HG03135 (cell line): ENCODE results near the gene LRRC26.
"Not testable (repeated sequence)": the region's sequence is repeated elsewhere in the genome, so short reads cannot be mapped to it uniquely, and the experiment has no call there.

Experiments used
- ATAC-seq: cut with Tn5 transposase; IDR thresholded peaks from one replicate; pipeline ENCODE4 v1.9.1; 2021; ENCODE audit warnings: mild to moderate bottlenecking, moderate library complexity; ENCODE audit not compliant: unreplicated experiment

Gene LRRC26

DNA sequence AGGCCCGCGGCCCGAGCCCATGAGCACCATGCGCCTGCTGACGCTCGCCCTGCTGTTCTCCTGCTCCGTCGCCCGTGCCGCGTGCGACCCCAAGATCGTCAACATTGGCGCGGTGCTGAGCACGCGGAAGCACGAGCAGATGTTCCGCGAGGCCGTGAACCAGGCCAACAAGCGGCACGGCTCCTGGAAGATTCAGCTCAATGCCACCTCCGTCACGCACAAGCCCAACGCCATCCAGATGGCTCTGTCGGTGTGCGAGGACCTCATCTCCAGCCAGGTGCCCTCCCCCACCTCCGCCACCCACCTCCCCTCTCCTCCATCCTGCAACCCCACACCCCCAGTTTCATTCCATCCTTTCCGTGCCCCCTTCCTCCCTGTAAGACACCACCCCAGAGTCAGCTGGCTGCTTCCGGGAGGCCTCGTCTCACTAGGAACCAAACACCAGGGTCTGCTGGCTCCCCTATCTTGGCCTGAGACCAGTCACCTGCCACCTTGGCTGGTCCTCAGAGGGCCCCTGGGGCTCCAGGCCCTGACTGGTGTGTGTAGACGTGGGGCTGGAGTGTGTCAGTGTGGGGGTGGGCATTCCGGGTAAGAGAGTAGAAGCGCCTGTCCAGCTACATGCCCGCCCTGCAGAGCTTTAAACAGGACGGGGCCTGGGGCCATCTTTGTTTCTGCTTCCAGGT is 30.2 kb downstream of the LRRC26 start:
- no peak for ATAC-seq

DNA sequence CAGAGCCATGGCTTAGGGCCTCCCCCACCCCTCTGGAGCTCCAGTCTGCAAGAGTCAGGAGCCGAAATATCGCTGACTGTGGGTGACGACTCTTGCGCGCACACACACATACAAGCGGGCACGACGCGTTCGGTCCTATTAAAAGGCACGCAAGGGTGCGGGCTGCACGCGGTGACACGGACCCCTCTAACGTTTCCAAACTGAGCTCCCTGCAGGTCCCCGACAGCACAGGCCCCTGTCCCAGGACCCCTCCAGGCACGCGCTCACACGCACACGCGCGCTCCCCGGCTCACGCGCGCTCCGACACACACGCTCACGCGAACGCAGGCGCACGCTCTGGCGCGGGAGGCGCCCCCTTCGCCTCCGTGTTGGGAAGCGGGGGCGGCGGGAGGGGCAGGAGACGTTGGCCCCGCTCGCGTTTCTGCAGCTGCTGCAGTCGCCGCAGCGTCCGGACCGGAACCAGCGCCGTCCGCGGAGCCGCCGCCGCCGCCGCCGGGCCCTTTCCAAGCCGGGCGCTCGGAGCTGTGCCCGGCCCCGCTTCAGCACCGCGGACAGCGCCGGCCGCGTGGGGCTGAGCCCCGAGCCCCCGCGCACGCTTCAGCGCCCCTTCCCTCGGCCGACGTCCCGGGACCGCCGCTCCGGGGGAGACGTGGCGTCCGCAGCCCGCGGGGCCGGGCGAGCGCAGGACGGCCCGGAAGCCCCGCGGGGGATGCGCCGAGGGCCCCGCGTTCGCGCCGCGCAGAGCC is 31.0 kb downstream of the LRRC26 start, which contains the start of gene GRIN1:
TSS of gene GRIN1 (plus strand) at position 433 of the 746 bp plus-strand sequence. CDS start 333 bp downstream, outside the sequence.
- no peak for ATAC-seq

DNA sequence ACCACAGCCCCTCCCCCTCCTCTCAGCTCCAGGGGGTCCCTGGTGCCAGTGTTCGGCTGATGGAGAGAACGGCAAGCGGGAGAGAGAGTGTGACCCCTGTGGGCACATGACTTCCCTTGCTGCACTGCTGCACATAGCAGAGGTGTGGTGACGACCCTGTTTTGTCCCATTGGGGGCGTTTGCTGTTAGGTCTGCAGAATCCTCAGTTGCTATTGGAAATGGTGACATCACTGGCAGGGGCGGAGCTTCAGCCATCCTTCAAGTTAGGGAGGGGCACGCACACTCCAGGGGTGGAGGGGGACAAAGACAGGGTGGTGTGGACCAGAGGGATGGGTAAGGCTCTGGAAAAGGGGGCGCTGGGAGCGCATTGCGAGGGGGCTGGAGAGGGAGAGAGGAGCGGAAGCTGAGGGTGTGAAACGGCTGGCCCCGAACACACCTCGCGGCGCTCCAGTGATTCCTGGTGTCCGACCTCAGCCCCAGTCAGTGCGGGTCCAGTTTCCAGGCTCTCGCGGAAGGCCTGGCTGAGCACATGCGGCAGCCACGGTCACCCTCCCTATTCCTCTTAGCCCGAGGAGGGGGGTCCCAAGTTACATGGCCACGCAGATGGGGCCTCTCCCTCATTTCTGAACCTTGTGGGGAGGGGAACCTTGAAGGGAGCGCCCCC is 31.7 kb downstream of the LRRC26 start:
- ATAC-seq: no peak

DNA sequence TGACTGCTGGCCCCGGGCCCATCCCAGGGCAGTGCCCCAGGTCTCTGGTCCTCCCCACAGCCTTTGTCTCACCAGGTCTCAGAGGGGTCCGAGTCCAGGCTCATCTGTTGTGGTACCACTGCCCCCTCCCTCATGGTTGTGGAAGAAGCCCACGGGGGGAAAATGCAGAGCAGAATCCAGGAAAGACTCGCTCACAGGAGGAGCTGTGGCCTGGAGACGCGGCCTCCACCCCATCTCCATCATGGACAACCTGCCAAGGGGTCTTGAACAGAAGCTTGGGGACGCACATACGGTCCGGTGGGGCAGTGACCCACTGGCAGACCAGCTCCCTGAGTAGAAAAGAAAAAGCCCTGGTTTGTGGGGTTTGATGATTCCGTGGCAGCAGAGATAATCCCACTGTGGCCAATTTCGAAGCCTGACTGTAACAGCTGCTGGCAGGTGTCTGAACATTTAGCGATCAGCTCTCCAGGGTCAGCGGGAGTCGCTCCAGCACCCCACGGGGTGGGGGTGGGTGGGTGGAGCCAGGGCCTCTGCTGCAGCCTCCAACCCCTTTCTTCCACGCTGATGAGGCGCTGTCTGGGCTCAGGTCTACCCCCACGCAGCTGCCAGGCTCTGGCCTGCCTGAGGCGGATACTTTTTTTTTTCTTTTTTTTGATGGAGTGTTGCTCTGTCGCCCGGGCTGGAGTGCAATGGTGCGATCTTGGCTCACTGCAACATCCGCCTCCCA is 32.8 kb downstream of the LRRC26 start:
- ATAC-seq: no peak

DNA sequence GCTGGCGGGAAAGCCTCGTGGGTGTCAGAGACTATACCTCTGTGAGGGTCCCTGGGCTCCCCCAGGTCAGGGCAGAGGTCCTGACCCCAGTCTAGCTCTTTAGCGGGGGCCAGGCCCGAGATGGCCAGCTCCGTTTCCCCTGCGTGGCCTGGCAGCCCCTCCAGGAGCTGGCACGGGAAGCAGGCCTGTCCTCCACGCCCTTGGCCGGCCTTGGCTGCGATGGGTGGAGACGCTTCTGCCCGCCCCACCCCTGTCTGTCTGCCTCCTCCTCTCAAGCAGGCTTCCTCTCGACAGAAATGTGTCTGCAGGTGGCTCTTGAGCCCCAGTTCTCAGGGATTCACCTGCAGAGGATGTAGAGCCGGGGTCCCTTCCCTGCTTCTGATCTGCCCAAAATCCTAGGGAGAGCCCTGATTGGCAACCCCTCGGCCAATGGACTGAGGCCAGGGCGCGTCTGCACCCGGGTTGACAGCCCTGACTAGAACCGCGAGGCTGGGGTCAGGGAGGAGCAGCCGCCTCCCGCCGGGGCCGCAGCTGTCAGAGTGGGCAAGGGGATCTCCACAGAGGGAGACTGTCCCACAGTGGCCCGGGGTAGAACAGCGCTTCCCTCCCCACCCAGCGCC is 33.5 kb downstream of the LRRC26 start:
- no peak for ATAC-seq

DNA sequence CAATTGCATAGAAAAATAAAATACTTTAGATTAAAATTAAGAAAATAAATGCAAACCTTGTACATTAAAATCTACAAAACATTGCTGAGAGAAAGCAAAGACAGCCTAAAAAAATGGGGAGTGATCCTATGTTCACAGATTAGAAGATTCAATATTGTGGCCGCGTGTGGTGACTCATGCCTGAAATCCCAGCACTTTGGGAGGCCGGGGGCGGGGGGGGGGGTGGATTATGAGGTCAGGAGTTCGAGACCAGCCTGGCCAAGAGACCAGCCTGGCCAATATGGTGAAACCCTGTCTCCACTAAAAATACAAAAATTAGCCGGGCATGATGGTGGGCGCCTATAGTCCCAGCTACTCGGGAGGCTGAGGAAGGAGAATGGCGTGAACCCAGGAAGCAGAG is 34.7 kb downstream of the LRRC26 start:
- ATAC-seq: not testable (repeated sequence)

DNA sequence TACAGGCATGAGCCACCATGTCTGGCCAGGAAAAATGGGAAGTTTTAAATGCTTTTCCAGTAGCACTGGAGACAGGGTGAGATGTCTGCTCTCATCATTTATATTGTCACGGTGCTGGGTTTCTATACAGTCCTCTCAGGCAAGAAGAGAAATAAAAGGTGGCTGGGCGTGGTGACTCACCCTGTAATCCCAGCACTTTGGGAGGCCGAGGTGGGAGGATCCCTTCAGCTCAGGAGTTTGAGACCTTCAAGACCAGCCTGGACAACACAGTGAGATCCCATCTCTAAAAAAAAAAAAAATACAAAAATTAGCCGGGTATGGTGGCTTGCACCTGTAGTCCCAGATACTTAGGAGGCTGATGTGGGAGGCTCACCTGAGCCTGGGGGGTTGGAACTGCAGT is 35.7 kb downstream of the LRRC26 start:
- no peak for ATAC-seq

DNA sequence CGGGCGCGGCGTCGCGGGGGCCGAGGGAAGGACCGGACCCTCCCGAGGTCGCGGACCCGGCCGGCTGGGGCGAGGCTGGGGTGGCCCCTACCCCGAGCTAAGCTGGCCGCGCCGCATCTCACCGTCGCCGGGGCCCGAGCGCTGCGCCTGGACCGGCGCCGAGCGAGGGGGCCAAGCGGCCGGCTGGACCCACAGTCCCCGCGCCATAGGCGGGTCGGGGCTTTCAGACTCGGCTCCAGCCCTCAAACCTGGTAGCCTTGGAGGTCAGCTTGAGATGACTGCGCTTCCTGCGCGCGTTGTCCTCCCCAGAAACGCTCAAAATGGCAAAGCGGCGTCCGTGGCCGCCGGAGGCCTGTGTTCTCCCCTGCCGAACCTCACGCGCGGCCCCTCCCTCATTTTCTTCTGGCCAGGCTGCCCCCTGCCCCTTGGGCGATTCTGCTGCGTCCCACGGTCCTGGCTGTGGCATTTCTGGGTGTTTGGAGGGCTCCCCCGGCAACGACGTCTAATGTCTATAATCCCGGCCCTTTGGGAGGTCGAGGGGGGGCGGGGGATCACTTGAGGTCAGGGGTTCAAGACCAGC is 39.6 kb downstream of the LRRC26 start:
- peak; percentile 5 for ATAC-seq

DNA sequence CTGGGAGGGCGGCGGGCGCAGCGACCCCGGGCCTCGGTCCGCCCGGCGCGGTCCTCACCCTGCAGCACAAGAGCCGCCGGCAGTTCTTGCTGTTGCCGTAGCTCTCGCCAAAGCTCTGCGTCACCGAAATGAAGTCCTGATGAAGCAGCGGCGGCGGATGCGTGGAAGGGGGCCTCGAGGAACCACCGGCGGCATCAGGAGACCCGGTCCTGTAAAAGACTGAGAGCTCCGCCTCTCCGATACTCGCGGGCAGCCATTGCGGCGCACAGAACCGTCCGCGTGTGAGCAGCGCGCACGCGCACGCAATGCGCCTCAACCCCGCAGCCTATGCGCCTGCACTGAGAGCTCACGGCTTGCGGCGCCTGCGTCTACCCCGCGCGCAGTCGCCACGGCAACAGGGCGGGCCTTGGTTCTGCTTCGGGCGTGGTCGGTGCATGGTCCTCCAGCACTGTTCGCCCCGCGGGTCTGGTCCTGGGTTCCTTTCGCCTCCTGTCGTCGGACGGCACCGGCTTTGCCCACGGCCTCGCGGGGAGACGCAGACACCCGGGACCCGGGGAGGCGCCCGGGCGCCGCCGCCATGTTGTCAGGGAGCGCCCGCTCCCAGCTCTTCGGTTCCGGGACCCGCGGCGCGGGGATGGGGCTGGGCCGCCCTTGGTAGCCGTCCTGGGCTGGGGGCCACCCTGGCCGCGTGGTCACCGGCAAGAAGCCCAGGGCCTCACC is 40.2 kb downstream of the LRRC26 start:
- peak; percentile 70 for ATAC-seq

DNA sequence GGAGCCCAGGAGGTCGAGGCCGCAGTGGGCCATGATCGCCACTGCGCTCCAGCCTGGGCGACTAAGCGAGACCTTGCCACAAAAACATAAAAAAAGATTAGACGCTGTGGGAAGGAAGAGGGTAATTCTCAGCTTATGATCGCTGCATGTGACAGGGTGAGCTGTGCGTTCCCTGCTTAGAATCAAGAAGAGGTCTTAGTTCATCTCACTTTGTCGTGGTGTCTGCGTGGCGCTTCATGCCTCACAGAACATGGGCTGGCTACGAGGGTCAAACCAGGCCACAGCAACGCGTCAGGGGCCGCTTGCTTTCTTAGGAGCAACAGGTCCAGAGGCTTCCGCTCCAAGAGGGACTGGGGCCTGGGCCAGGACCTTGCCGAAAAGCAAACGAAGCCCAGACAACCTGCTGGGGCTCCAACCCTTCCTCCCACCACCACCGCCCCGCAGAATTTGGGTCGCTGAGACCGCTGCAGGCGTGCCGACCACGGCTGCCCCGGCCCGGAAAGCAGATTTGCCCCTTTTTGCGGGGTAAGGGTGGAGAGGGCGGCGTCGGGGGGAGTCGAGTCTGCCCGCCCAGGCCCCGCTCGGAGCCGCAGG is 40.9 kb downstream of the LRRC26 start:
- ATAC-seq: peak; percentile 13

DNA sequence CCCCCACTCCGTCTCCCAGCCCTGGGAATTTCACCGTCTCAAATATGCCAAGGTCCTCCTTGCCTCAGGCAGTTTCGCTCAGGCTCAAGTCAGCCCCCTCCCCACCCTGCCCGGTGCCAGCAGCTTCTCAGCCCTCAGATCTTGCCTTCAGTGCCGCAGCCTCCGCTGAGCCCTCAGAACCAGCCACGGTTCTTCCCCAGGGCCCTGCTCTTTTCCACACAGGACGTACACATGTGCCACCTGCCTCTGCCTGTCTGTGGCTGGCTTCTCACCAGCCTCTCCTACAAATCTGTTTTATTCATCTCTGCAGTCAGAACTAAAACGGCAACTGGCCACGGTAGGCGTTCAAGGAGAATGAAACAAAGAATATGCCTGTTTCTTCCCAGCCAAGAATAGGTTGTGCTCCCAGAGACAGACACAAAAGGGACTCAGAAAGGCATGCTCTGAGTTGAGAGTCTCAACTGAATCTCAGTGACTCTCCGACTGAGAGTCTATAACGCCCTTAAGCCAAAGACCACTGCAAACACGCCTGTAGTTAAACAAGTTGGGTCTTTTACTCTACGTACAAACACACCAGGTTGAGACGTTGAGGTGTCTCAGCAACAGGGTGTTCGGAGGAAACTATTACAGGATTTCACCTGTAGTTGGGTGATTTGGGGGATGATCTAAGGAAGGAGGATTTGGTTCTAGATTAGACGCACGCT is 41.5 kb downstream of the LRRC26 start:
- ATAC-seq: no peak

DNA sequence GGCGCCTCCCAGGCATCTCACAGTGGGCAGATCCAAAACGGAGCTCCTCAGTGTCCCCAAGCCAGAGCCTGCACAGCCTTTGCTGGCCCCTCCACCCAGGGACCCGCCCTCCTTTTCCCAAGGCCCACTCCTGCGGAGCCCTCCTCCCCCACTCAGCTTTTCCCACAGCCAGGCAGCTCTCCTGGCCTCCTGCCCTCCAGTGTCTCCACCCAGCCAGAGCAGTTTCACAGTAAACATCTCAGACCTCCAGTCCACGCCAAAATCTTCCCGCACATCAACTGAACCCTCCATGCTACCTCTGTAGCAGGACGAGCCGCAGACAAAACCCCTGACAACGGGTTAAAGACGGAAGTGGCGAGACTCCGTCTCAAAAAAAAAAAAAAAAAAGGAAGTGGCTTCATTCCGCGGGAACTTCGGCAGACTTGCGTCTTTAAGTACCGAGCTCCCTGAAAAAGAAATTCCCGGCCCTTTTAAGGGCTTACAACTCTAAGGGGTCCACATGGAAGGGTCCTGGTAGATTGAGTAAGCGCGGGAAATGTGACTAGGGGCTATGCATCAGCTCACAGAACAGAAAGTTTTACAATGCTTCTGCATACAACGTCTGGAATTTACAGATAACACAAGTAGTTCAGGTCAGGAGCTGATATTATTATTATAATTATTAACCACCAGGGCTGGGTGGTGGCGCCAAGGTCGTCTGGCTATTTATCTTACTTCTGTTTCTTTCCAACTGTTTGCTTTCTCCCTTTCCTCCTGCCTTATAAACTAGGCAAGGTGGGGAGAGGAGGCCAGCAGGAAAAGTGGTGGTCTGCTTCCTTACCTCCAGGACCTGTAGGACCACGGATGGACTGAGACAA is 42.3 kb downstream of the LRRC26 start:
- ATAC-seq: no peak

DNA sequence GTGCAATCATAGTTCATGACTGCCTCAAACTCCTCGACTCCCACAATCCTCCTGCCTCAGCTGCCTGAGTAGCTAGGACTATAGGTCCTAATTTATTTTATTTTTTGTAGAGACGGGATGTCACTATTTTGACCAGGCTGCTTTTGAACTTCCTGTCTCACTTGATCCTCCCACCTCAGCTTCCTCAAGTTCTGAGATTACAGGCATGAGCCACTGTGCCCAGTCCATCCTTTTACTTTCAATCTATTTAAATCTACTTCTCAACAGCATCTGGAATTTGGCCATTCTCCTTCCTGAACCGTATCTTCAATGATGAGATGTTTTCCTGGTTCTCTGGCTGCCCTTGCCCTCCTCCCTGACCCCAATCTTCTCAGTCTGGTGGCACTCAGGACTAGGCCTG is 43.1 kb downstream of the LRRC26 start:
- no peak for ATAC-seq

DNA sequence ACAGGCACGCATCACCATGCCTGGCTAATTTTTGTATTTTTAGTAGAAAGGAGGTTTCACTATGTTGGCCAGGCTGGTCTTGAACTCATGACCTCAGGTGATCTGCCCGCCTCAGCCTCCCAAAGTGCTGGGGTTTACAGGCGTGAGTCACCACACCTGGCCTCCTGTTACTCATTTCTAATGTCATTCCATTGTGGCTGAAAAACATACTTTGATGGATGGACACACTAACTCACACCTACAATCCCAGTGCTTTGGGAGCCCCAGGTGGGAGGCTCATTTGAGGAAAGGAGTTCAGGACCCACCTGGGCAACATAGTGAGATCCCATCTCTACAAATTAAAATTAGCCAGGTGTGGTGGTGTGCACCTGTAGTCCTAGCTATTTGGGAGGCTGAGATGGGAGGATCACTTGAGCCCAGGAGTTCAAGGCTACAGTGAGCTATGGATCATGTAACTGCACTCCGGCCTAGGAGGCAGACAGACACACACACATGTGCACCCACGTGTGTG is 45.8 kb downstream of the LRRC26 start:
- ATAC-seq: not testable (repeated sequence)

DNA sequence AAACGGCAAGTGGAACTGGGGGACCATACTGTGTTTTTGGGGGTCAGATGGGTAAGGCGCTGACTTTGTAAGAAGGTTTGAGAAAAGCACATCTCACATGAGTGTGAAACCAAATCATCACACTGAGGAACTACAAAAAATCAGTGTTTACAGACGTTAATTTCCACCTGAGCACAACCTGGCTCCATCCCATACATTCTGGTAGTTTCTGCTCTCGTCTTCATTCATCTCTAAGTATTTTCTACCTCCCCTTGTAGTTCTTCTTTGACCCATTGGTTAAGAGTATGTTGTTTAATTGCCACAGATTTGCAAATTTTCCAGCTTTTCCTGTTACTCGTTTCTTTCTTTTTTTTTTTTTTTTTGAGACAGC is 46.4 kb downstream of the LRRC26 start:
- peak; percentile 42 for ATAC-seq

DNA sequence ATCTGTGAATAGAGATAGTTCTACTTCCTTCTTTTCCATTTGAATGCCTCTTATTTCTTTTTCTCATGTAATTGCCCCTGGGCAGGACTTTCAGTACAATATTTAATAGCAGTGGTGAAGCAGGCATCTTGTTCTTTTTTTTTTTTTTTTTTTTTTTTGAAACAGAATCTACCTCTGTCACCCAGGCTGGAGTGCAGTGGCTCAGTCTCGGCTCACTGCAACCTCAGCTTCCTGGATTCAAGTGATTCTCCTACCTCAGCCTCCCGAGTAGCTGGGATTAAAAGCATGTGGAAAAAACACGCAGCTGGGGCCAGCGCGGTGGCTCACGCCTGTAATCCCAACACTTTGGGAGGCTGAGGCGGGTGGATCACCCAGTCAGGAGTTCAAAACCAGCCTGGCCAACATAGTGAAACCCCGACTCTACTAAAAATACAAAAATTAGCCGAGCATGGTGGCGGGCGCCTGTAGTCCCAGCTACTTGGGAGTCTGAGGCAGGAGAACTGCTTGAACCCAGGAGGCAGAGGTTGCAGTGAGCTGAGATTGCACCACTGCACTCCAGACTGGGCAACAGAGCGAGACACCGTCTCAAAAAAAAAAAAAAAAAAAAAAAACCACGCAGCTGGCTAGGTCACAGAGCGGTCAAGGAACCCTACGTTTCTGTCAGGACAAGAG is 46.9 kb downstream of the LRRC26 start:
- ATAC-seq: not testable (repeated sequence)
